HUES64 (cell line): ENCODE data around the gene MACROH2A2.
A peak's percentile ranks its signal among the peaks of the same experiment; 100 is the strongest.

Experiments
- H3K27ac ChIP-seq: 2 replicates; pipeline ENCODE4 v1.7.0; 2013; ENCODE audit warnings: low read depth, low read length, inconsistent platforms
- H3K27me3 ChIP-seq: 2 replicates; pipeline ENCODE4 v1.6.1; 2013; ENCODE audit warnings: mild to moderate bottlenecking, low read length; ENCODE audit not compliant: insufficient read depth
- H3K36me3 ChIP-seq: 2 replicates; pipeline ENCODE4 v1.6.1; 2013; ENCODE audit warnings: mild to moderate bottlenecking, low read length; ENCODE audit not compliant: insufficient read depth
- H3K4me1 ChIP-seq: 2 replicates; pipeline ENCODE4 v1.6.1; 2013; ENCODE audit warnings: mild to moderate bottlenecking, low read length, moderate library complexity; ENCODE audit not compliant: insufficient read depth
- H3K4me3 ChIP-seq: 2 replicates; pipeline ENCODE4 v1.5.1; 2013; ENCODE audit warnings: mild to moderate bottlenecking, low read length, moderate library complexity
- H3K9ac ChIP-seq: 2 replicates; pipeline ENCODE4 v1.6.1; 2013; ENCODE audit warnings: mild to moderate bottlenecking, low read depth, low read length
- H3K9me3 ChIP-seq: 2 replicates; pipeline ENCODE4 v1.6.1; 2013; ENCODE audit warnings: low read depth, low read length; ENCODE audit not compliant: insufficient read depth
- WGBS: fragments of 150-250, 120-280 bp; methylation state at CpG from one replicate; pipeline ENCODE4 v1.1.7; 2013; ENCODE audit warnings: missing lambda C conversion rate; 5-methylcytosine and 5-hydroxymethylcytosine counted together

The MACROH2A2 gene

DNA sequence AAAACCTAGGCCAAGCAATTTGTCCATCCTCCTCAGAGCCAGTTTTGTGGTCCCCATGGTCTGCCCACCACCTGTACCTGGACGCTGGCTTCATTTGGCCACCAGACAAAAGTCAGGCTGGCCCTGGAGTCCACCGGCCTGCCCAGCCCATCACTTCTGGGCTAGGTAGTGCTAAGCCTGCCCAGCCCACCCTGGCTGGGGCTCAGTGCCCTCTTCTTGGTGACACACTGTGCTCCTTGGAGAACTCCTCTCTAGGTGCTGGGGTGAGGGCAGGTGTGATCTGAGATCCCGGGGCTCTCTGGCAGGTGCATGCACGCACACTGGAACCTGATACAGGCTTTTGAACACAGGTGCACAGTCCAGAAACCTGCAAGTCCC, 78.9 kb downstream of the MACROH2A2 start:
- 95% methylated on average over 4 of the region's 4 CpGs for WGBS
- Histone ChIP-seq H3K9ac (no peak overlapping the region), H3K4me3 (no peak overlapping the region), H3K36me3 (no peaks in the 10 kb centered on the region), H3K27ac (no peak overlapping the region), H3K4me1 (0 out of 2 replicates have a peak, but pooled peaks cover 4% of the 10 kb centered on the region), H3K27me3 (peaks cover 34% of the 10 kb centered on the region), H3K9me3 (no peaks in the 10 kb centered on the region)

DNA sequence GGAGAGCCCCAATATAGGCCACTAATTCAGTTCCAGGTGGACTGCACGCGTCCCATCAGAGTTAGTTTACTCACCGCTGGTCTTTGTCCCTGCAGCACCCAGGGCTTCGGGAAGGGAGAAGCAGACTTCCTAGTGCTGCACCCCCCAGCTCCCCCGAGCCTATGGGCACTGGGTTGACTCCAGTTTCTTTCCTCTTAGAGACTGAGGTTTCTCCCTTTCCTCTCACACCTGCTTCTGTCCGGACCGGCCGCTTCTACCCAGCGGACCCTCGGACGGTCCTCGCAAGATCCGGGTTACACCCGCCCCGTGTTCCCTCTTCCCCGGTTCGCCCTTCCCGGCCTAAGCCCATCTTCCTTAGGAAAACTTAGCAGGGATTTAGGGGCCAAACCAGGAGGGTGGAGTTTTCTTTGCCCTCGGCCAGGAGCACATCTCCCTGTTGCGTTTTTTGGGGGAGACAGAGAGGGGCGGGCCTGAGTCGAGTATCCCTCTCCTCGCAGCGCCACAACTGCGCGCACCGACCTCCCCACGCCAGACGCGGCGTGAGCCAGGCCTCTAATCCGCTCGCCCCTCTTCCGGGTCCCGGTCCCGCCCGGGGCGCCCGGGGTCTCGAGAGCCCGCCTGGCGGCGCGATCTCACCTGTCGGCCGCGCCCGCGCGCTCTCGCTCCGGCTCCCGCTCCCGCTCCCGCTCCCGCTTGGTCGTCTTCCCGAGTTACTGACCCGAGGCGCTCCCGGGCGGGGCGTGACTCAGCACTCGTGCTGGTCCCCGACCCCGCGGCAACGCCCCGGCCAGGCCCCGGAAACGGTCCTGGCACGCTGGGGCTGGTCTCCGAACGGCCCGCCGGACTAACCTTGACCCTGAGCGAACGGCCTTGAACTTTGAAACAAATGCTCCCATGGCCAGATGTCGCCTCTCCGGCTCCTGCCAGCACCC, 79.7 kb downstream of the MACROH2A2 start, which contains the start of gene AIFM2:
AIFM2 (minus strand) TSS at position 728 of the 932 bp plus-strand sequence. CDS start 8,741 bp downstream, outside the sequence.
- H3K9me3 ChIP-seq, result no peaks in the 10 kb centered on the region
- H3K4me3 ChIP-seq, result peak within 1 kb of the TSS; percentile 71
- H3K27ac ChIP-seq, result peak within 1 kb of the TSS; percentile 57; the same call in 1 of the 2 replicates
- peak within 1 kb of the TSS; percentile 75 for H3K9ac ChIP-seq
- WGBS, result 8% methylated on average over 80 of the region's 80 CpGs
- H3K36me3 ChIP-seq, result no peaks in the 10 kb centered on the region
- peaks cover 34% of the 10 kb centered on the region for H3K27me3 ChIP-seq
- H3K4me1 ChIP-seq, result 0 out of 2 replicates have a peak, but pooled peaks cover 4% of the 10 kb centered on the region

DNA sequence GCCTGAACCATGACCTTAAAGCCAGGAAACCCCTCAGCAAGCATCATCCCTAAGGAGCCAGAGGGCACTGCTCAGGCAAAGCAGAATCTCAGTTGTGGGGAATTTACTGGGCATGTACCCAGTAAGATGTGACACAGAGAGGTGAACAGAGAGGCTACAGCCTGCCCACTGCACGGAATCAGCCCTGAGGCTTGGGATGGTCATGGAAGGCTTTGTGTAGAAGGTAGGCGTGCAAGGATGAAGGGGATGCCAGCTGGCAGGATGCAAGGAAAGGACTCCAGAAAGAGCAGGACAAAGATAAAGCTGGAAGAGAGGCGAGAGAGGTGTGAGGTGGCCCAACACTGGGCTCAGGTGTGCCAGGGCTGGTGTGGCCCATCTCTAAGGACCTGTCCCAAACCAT, 82.4 kb downstream of the MACROH2A2 start:
- Histone ChIP-seq H3K4me3 (no peak overlapping the region), H3K27ac (no peak overlapping the region), H3K36me3 (no peaks in the 10 kb centered on the region), H3K9me3 (no peaks in the 10 kb centered on the region), H3K4me1 (0 out of 2 replicates have a peak, but pooled peaks cover 4% of the 10 kb centered on the region), H3K27me3 (peaks cover 34% of the 10 kb centered on the region), H3K9ac (no peak overlapping the region)
- WGBS, result 95% methylated on average over 3 of the region's 3 CpGs

DNA sequence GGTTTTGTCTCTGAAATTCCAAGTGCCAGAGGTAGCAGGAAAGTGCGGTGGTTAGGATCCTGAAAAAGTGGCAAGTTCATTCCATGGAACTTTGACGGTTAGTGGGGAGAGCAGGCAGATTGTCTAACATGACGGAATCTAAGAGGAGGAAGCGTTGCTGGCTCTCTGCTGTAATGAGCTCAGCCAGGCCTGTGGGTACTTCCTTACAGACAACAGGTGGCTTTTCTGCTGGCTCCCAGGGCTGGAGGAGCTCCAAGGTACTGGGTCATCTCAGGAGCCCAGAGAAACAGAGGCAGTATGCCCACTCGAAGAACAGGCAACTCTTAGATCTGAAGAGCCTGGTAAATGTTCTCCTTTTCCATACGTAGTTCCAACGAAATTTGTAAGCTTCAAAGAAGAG, 83.0 kb downstream of the MACROH2A2 start:
- no peak overlapping the region for H3K9ac ChIP-seq
- H3K4me1 ChIP-seq, result 0 out of 2 replicates have a peak, but pooled peaks cover 4% of the 10 kb centered on the region
- peaks cover 31% of the 10 kb centered on the region for H3K27me3 ChIP-seq
- H3K36me3 ChIP-seq, result no peaks in the 10 kb centered on the region
- no peak overlapping the region for H3K27ac ChIP-seq
- H3K4me3 ChIP-seq, result no peak overlapping the region
- WGBS, result 90% methylated on average over 7 of the region's 7 CpGs
- H3K9me3 ChIP-seq, result no peaks in the 10 kb centered on the region

DNA sequence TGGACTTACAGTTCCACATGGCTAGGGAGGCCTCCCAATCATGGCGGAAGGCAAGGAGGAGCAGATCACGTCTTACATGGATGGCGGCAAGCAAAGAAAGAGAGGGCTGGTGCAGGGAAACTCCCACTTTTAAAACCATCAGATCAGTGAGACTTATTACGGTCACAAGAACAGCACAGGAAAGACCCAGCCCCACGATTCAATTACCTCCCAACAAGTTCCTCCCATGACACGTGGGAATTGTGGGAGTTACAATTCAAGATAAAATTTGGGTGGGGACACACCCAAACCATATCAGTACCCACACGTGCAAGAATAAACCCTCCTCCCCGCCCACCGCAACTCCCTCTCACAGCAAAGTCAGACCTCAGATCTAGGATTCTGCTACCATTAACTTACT, 84.5 kb downstream of the MACROH2A2 start:
- peaks cover 18% of the 10 kb centered on the region for H3K27me3 ChIP-seq
- no peak overlapping the region for H3K27ac ChIP-seq
- H3K4me1 ChIP-seq, result 0 out of 2 replicates have a peak, but pooled peaks cover 4% of the 10 kb centered on the region
- no peaks in the 10 kb centered on the region for H3K9me3 ChIP-seq
- H3K36me3 ChIP-seq, result no peaks in the 10 kb centered on the region
- no peak overlapping the region for H3K9ac ChIP-seq
- 84% methylated on average over 8 of the region's 9 CpGs for WGBS
- no peak overlapping the region for H3K4me3 ChIP-seq

DNA sequence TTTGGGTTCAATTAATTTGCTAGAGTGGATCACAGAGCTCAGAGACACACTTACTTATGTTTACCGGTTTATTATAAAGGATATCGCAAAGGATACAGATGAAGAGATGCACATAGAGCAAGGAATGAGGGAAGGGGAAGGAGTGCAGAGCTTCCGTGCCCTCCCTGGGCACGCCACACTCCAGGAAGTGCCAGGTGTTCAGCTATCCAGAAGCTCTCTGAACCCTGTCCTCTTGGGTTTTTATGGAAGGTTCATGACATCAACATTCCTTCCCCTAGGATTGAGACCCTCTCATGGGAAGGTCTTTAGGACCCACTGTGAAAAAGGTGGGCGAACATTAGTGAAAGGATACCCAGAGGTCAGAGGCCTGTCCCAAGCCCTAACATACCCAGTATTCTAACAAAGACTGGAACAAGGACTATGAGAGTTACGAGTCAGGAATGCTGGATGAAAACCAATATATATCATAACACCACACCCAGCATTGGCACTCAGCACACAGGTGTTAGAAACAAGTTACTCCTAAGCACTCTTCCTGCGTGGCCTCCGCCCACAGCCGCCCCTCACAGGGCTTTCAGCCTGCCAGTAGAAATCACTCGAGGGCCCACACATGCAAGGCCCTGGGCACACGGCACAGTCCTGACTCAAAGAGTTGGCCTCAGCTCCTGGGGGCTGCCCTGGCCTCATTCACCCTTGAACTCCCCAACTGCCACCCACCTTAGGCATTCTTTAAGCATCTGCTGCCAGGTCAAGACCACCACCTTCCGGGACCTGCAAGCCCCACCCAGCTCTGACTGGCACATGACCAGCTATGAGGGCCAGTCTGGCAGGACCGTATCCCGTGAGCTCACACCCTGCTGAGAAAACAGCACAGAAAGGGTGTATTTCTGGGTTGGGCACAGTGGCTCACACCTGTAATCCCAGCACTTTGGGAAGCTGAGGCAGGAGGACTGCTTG, 85.6 kb downstream of the MACROH2A2 start:
- whole genome bisulfite sequencing, result 94% methylated on average over 14 of the region's 14 CpGs
- H3K4me3 ChIP-seq, result no peak overlapping the region
- no peaks in the 10 kb centered on the region for H3K36me3 ChIP-seq
- H3K27ac ChIP-seq, result no peak overlapping the region
- H3K9ac ChIP-seq, result no peak overlapping the region
- peaks cover 7% of the 10 kb centered on the region for H3K27me3 ChIP-seq
- H3K4me1 ChIP-seq, result 0 out of 2 replicates have a peak, but pooled peaks cover under 1% of the 10 kb centered on the region
- H3K9me3 ChIP-seq, result no peaks in the 10 kb centered on the region

DNA sequence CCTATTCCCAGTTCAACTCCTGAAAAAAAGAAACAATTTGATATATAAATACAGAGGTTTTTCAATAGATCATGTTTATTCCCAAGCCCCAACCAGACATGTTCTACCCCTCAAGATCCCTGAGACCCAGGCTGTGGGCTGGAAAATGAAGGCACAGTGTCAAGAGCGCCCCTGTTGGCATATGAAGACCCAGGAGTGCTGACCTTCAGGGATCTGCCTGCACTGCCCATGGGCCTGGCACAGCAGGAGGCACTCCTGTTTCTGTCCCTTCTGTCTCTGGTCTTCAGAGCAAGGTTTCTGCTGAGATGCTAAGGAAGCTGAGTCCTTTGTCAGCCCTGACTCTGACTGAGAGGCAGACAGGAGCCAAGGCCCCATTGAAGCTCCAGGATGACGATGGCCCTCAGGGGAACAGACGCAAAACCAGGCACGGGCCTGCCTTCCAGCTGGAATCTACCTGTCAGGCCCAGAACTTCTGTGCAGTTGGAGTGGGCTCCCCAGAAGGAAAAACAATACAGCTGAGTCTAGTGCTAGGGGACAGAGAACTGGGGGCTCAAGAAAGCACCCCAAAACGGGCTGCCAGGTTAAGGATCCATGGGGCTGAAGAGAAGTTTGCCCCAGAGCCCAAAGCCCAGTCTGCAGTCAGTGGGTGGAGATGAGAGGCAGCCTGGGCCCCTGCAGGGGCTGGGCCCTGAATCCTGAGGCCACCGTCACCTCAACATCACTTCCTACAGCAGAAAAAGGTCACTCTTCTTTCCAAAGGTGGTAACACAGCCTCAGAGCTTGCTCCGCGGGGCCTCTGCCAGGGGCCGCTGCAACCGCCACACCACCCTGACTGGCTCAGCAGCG, 86.7 kb downstream of the MACROH2A2 start:
- Histone ChIP-seq H3K9ac (no peak overlapping the region), H3K4me1 (no peaks in the 10 kb centered on the region), H3K27me3 (no peaks in the 10 kb centered on the region), H3K36me3 (no peaks in the 10 kb centered on the region), H3K27ac (no peak overlapping the region), H3K4me3 (no peak overlapping the region), H3K9me3 (no peaks in the 10 kb centered on the region)
- 94% methylated on average over 11 of the region's 11 CpGs for WGBS

DNA sequence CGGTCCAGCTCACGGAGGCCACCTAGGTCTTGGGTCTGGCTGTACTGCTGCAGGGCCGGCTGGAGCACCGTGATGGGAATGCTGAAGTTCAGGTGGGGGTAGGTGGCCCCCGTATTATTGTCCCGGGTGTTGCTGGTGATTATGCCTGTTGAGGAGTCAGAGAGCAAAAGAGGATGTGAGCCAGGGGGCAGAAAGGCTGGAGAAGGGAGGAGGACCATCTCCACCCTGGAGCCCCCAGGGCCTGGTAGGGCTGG, 87.3 kb downstream of the MACROH2A2 start:
- Histone ChIP-seq H3K27ac (no peak overlapping the region), H3K9me3 (no peaks in the 10 kb centered on the region), H3K36me3 (no peaks in the 10 kb centered on the region), H3K27me3 (peaks cover 2% of the 10 kb centered on the region), H3K4me1 (no peaks in the 10 kb centered on the region), H3K4me3 (no peak overlapping the region), H3K9ac (no peak overlapping the region)
- WGBS, result 95% methylated on average over 6 of the region's 6 CpGs

DNA sequence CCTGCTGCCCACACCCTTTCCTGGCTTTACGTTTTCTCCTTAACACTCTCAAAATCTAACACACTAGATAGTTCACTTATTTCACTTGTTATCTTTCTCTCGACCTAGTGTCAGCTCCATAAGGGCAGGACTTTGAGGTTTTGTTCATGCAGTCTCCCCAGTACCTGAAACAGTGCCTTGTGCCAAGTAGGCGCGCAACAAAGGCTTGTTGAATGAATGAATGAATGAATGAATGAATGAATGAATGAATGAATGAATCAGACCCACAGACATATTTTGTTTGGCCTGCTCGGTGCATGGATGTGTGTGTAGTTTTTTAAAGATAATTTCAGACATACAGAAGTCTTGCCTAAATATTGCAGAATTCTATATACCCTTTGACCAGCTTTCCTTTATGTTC, 87.7 kb downstream of the MACROH2A2 start:
- 87% methylated on average over 5 of the region's 5 CpGs for WGBS

DNA sequence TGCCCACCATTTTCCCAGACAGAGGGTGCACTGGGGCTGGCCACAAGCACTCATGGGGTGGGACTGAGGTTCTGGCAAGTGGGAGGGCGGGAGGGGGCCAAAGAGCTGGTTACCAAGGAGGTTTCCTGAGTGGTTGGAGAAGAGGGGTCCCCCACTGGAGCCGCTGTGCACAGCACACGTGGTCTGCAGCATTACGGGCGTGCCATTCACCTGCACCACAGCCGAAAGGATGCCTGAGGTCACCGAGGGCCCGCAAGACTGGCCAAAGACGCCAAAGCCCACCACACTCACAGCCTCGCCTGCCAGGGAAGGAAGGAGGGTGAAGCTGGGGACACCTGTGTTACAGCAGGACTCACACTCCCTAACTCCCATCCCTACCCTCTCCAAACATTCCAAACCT, 89.9 kb downstream of the MACROH2A2 start:
- H3K4me3 ChIP-seq, result no peak overlapping the region
- H3K36me3 ChIP-seq, result no peaks in the 10 kb centered on the region
- no peak overlapping the region for H3K9ac ChIP-seq
- WGBS, result 90% methylated on average over 10 of the region's 10 CpGs
- H3K4me1 ChIP-seq, result peaks cover 5% of the 10 kb centered on the region; the same call in 1 of the 2 replicates
- no peak overlapping the region for H3K27ac ChIP-seq
- H3K27me3 ChIP-seq, result peaks cover 7% of the 10 kb centered on the region
- H3K9me3 ChIP-seq, result no peaks in the 10 kb centered on the region

More for the DNA sequence above, 87.7 kb downstream of the MACROH2A2 start:
- Histone ChIP-seq H3K27ac (no peak overlapping the region), H3K27me3 (peaks cover 6% of the 10 kb centered on the region), H3K36me3 (no peaks in the 10 kb centered on the region), H3K4me3 (no peak overlapping the region), H3K4me1 (no peaks in the 10 kb centered on the region; the same call in 1 of the 2 replicates), H3K9me3 (no peaks in the 10 kb centered on the region), H3K9ac (no peak overlapping the region)
